ENCODE results near the gene OXGR1. TPM values are rescaled to one million over a fixed set of nuclear protein-coding genes. Genes with fewer than 3 reads are reported as not detected.

The OXGR1 gene
- total and polyA plus RNA-seq, 10 of the 15 experiments (the other 5 are each of a cell fraction or from before 2014, with no cell fraction given), result 0.05 TPM; not detected in 9

- H4K20me1 ChIP-seq (ENCODE audit: control insufficient read depth, insufficient read depth), result no peaks in the 10 kb centered on the region
- ChIA-PET SMC1A (ENCODE audit: uncharacterized antibody, unreplicated experiment) (no interaction called here), RAD21 (ENCODE audit: unreplicated experiment) (no interaction called here), CTCF (interaction anchor here (2.4 kb wide), 1 partner anchor 12 kb away, joined by 9 read pairs; no protein-coding TSS in a partner anchor), POLR2A (no interaction called here)
- no peaks in the 10 kb centered on the region for H3K36me3 ChIP-seq (ENCODE audit: control insufficient read depth in 2 of 2, insufficient read depth in 2 of 2, low read length in 1 of 2)
- no peak overlapping the region for H3K9ac ChIP-seq (ENCODE audit: control insufficient read depth, insufficient read depth, low read length)
- TF ChIP-seq ESRRA (IDR thresholded peaks at IDR 0.05; ENCODE audit: low read length) (no peak), NR2C1 (IDR thresholded peaks at IDR 0.05) (no peak), MXI1 (IDR thresholded peaks at IDR 0.05; ENCODE audit: low read depth, low read length) (no peak), CHD1 (IDR thresholded peaks at IDR 0.05; ENCODE audit: low read depth, low read length) (no peak), ETV6 (conservative IDR thresholded peaks at IDR 0.05 in 1 of 2, IDR thresholded peaks at IDR 0.05 in 1 of 2; ENCODE audit: borderline replicate concordance in 1 of 2, low read depth in 1 of 2) (no peak), NRF1 (conservative IDR thresholded peaks at IDR 0.05; ENCODE audit: low read depth, low read length) (no peak), BRCA1 (IDR thresholded peaks at IDR 0.05; ENCODE audit: low read depth, low read length) (no peak), POLR2AphosphoS2 (IDR thresholded peaks at IDR 0.05; ENCODE audit: low read depth, low read length) (no peak), ZNF274 (IDR thresholded peaks at IDR 0.05; ENCODE audit: insufficient read depth, insufficient read length) (no peak), GATAD2B (conservative IDR thresholded peaks at IDR 0.05; ENCODE audit: low read depth) (no peak), SREBF1 (IDR thresholded peaks at IDR 0.05; ENCODE audit: low read length) (no peak)
- intact Hi-C loops (cut with micrococcal nuclease; ENCODE audit: unreplicated experiment), result no loop called here
- DNase-seq (ENCODE audit: low read depth, low spot score) (no peak), FAIRE-seq (no peak), ATAC-seq (no peak)
- H3K4me1 ChIP-seq (ENCODE audit: control insufficient read depth, insufficient read depth, low read length), result no peaks in the 10 kb centered on the region
- 0% methylated on average over 1 of the region's 1 CpG for WGBS (ENCODE audit: insufficient coverage, insufficient replicate concordance, low lambda C conversion rate, missing lambda C conversion rate)
- no peak overlapping the region for H3K27ac ChIP-seq (ENCODE audit: control insufficient read depth, insufficient read depth)
- no TSS peak for BruUV-seq (replicated peaks)
- no peaks in the 10 kb centered on the region for H3K27me3 ChIP-seq (replicated peaks in 1 of 2; ENCODE audit: control insufficient read depth in 2 of 2, insufficient read depth in 2 of 2, low read length in 1 of 2)
- H3K4me3 ChIP-seq, result no peak overlapping the region
- H3K9me3 ChIP-seq (replicated peaks; ENCODE audit: control insufficient read depth, insufficient read depth, low read length), result no peaks in the 10 kb centered on the region
- H2AFZ ChIP-seq (ENCODE audit: control insufficient read depth, low read depth, low read length), result no peak overlapping the region
- H3K79me2 ChIP-seq (ENCODE audit: control insufficient read depth, insufficient read depth, low read length), result no peaks in the 10 kb centered on the region
- in situ Hi-C loops (cut with MboI), result no loop called here
- H3K4me2 ChIP-seq (ENCODE audit: control insufficient read depth, insufficient read depth), result no peak overlapping the region
Measured at GRCh38 chr13:97005625-97006262, 11.5 kb upstream of the OXGR1 start.
